NCI-H345 (cell line): Measurements from ENCODE around the gene TARDBP.
"Not testable (repeated sequence)": the region's sequence is repeated elsewhere in the genome, so short reads cannot be mapped to it uniquely, and the experiment has no call there.

ENCODE experiments used
- DNase-seq: peaks from one replicate; lab custom pipeline; 2025; lab: John Stamatoyannopoulos, UW

TARDBP gene

DNA sequence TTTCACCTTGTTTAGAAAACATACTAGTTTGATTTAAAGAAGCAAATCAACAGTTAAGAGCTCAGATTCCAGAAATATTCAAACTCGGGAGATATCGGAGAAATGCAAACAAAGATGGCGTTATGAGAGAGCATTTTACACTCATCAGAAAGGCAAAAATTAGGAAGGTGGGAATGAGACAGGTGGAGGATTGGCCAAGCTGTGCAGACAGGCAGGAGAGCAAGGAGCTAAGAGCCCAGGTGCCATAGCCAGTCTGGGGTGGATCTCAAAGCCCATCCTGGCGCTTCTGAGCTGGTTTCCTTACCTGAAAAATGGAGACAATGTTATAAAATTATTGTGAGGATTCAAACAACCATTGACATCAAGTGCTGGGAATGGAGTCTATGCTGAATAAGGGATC lies 19.6 kb upstream of the TARDBP start:
- DNase-seq, result no peak

GRCh38 chr1:10996100-10996499 lies 16.4 kb upstream of the TARDBP start:
- no peak for DNase-seq

GRCh38 chr1:11000526-11000925 lies 11.9 kb upstream of the TARDBP start:
- no peak for DNase-seq

- no peak for DNase-seq
Observed at GRCh38 chr1:11013160-11013531, 692 bp downstream of the TARDBP start.

GRCh38 chr1:11019358-11019757 lies 6.9 kb downstream of the TARDBP start:
- not testable (repeated sequence) for DNase-seq

GRCh38 chr1:11019971-11020370 lies 7.5 kb downstream of the TARDBP start:
- no peak for DNase-seq

DNA sequence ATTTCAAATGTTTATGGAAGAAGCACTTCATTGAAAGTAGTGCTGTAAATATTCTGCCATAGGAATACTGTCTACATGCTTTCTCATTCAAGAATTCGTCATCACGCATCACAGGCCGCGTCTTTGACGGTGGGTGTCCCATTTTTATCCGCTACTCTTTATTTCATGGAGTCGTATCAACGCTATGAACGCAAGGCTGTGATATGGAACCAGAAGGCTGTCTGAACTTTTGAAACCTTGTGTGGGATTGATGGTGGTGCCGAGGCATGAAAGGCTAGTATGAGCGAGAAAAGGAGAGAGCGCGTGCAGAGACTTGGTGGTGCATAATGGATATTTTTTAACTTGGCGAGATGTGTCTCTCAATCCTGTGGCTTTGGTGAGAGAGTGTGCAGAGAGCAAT lies 10.7 kb downstream of the TARDBP start:
- no peak for DNase-seq

DNA sequence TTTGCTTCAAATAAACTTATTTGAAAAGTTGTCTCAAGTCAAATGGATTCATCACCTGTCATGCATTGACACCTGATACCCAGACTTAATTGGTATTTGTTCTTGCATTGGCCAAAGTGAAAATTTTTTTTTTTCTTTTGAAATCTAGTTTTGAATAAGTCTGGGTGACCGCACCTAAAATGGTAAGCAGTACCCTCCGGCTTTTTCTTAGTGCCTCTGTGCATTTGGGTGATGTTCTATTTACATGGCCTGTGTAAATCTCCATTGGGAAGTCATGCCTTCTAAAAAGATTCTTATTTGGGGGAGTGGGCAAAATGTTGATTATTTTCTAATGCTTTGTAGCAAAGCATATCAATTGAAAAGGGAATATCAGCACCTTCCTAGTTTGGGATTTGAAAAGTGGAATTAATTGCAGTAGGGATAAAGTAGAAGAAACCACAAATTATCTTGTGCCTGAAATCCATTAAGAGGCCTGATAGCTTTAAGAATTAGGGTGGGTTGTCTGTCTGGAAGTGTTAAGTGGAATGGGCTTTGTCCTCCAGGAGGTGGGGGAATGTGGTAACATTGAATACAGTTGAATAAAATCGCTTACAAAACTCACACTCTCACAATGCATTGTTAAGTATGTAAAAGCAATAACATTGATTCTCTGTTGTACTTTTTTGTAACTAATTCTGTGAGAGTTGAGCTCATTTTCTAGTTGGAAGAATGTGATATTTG lies 11.9 kb downstream of the TARDBP start:
- no peak for DNase-seq

GRCh38 chr1:11024874-11025203 lies 12.4 kb downstream of the TARDBP start:
- no peak for DNase-seq

GRCh38 chr1:11025618-11026017 lies 13.2 kb downstream of the TARDBP start:
- no peak for DNase-seq

DNA sequence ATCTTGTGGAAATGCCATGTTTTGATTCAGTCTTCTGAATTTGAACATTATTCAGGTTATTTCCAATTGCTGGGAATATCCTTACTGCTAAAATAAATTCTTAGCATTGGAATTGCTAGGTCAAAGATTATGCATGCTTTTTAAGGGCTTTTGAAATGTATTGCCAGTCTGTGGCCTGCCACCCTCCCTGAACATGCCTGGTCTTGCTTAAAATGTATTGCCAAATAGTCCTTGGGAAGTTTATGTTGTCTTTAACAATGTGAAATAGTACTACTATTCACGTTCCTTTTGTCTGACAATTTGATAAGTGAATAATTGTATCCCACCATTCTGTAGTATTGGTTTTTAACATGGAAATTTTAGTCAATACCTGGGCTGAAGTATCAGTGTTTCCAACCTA lies 13.6 kb downstream of the TARDBP start:
- DNase-seq, result no peak

- no peak for DNase-seq
Observed at GRCh38 chr1:11026903-11027302, 14.4 kb downstream of the TARDBP start.

DNA sequence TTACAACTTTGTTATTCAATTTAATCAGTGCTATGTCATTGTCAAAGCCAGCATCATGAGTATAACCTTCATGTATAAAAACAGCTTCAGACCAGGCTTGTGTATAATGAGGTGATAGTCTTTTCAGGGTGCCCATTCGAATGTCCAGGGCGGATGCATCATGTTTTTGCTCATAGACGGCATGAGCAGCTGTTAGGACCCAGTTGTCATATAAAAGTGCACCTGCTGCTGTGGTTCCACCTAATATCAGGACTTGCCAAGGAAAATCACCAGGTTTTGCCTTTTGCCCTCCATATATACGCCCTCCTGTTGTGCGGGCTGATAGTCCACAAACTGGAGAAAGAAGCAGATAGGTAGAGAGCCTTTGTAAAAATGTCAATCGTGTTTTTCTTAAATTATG lies 14.9 kb downstream of the TARDBP start:
- no peak for DNase-seq

DNA sequence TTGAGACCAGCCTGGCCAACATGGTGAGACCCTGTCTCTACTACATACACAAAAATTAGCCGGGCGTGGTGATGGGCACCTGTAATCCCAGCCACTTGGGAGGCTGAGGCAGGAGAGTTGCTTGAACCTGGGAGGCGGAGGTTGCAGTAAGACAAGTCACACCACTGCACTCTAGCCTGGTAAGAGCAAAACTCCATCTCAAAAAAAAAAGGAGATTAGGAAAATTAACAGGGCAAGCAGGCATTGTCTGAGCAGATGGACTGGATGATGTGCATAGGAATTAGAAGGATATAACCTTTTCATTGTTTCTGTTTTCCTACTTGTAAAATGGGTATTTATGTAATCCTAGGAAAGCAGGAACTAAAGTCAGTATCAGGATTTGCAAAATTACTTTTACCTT lies 15.6 kb downstream of the TARDBP start:
- DNase-seq, result no peak

GRCh38 chr1:11030865-11031264 lies 18.4 kb downstream of the TARDBP start:
- no peak for DNase-seq

DNA sequence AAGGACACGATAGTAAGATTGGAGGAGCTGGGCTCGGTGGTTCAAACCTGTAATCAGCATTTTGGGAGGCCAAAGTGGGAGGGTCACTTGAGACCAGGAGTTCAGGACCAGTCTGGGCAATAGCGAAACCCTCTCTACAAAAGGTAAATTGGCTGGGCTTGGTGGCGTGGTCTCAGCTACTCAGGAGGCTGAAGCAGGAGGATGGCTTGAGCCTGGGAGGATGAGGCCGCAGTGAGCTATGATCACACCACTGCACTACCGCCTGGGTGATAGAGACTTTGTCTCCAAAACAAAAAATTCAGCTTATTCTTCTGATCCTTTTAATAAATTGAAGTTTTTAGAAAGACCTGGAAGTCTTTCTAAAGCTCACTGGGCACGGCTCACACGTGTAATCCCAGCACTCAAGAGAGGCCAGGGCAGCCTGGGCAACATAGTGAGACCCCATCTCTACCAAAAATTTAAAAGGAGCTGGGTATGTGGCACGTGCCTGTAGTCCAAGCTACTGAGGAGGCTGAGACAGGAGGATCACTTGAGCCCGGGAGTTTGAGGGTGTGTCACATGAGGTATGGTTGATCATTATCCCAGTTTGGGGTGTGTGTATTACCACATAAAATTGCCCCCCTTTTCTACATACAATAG lies 19.3 kb downstream of the TARDBP start:
- DNase-seq, result no peak

GRCh38 chr1:11037019-11037739 lies 24.7 kb downstream of the TARDBP start:
- not testable (repeated sequence) for DNase-seq

DNA sequence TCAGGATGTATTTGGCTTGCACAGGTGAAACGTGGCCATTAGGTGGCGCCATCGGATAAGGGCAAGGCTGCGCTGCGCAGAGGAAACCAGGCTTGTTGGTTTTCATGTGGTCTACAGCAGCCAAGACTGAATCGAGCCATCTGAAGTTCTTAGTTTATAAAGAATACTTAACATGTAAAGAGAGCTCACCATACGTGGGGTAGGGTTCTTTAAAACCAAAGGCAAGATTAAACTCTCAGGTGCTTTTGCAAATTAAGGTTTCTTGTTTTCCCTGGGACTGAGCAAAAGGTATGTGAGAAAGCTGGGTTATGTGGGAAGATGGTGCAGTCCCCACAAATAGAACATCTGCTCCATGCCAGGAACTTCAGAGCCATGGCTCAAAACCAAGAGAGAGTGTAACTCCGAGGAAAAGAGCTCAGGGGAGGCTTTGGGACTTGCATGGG lies 25.3 kb downstream of the TARDBP start:
- DNase-seq, result peak; percentile 88

GRCh38 chr1:11039351-11040104 lies 27.1 kb downstream of the TARDBP start:
- DNase-seq, result no peak

GRCh38 chr1:11040105-11040429 lies 27.6 kb downstream of the TARDBP start:
- not testable (repeated sequence) for DNase-seq

DNA sequence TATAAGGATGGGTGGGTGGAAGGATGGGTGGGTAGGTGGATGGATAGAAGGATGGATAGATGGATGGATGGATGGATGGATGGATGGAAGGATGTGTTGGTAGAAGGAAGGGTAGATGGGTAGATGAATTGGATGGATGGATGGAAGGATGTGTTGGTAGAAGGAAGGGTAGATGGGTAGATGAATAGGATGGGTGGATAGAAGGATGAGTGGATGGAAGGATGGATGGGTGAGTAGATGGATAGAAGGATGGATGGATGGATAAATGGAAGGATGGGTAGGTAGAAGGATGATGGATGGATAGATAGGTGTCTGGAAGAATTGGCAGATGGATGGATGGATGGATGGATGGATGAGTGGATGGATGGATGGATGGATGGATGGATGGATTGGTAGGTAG lies 28.6 kb downstream of the TARDBP start:
- no peak for DNase-seq

GRCh38 chr1:11042065-11042464 lies 29.6 kb downstream of the TARDBP start:
- DNase-seq, result no peak
